ENCODE measurements around the gene TRPM1.

DNA sequence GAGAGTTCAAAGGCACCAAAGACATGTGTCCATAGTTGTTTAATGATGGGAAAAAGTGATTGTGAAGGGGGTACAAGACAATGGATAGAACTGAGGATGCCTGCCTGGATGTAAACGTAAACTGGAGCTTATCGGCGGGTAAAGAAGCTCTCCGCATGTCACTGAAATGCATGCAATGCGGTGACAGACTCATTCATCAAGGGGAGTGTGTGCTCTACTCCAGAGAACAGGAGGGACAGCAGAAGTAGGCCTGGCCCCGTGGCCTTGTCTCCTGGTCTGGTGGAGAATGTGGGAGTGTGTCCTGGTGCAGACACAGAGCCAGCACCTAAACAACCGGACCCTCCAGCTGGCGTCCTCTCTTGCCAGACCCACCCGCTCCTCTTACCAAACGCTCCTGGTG lies 50.6 kb downstream of the TRPM1 start:
- TF ChIP-seq ZNF274 (IDR thresholded peaks at IDR 0.05; ENCODE audit: low read depth, low read length) (no peak), YY1 (IDR thresholded peaks at IDR 0.05; ENCODE audit: insufficient read depth, insufficient read length) (no peak)
